Endothelial cell of umbilical vein (primary cell): Measurements from ENCODE around the gene CDH15. TPM values are rescaled to one million over a fixed set of nuclear protein-coding genes. Genes with fewer than 3 reads are reported as not detected.

Experiments used
- BruUV-seq: library from RNA; stranded (reverse); fragments of 400-500 nt; replicated peaks from 2 replicates; lab custom pipeline; 2021; lab: Mats Ljungman, UMichigan
- CTCF ChIA-PET: fragments of 300-600, 350-600 bp; sonication (Branson Sonifier 250); formaldehyde crosslinking; loops from one replicate; lab custom pipeline; 2021; ENCODE audit warnings: antibody characterized with exemption, inconsistent platforms; lab: Charles Lee
- POLR2A ChIA-PET: fragments of 300-600, 350-600 bp; sonication (Branson Sonifier 250); formaldehyde crosslinking; loops from one replicate; lab custom pipeline; 2021; ENCODE audit warnings: antibody characterized with exemption, inconsistent platforms; lab: Charles Lee
- DNase-seq: peaks from one replicate; pipeline ENCODE4 v3.0.0-alpha.2; 2011; ENCODE audit warnings: low read depth, low spot score
- FAIRE-seq: peaks from 2 replicates; lab custom pipeline; 2011; peaks lifted over from hg19 to GRCh38; lab: Jason Lieb, UNC
- H2AFZ ChIP-seq: 2 replicates; pipeline ENCODE4 v1.6.0; 2012; ENCODE audit warnings: low read depth, low read length, control low read depth, inconsistent platforms
- H3K27ac ChIP-seq: 2 replicates; pipeline ENCODE4 v1.5.1; 2011; ENCODE audit warnings: low read depth, mild to moderate bottlenecking, control low read depth, low read length, moderate library complexity; ENCODE audit not compliant: insufficient read depth
- H3K27me3 ChIP-seq, 2 experiments: 2 replicates each; pipeline versions ENCODE4 v1.6.0 to v1.6.1; 2011; ENCODE audit warnings: low read length in 2 of 2, mixed read lengths in 1 of 2; ENCODE audit not compliant: control insufficient read depth in 2 of 2, insufficient read depth in 2 of 2
- H3K36me3 ChIP-seq, 2 experiments: 2 replicates in 1 of 2; 3 replicates in 1 of 2; pipeline ENCODE4 v1.5.1; 2011; ENCODE audit warnings: low read length in 2 of 2, mild to moderate bottlenecking in 1 of 2, moderate library complexity in 1 of 2; ENCODE audit not compliant: control insufficient read depth in 2 of 2, insufficient read depth in 2 of 2; ENCODE audit errors: extremely low read depth in 1 of 2
- H3K4me1 ChIP-seq: 3 replicates; pipeline ENCODE4 v1.5.1; 2011; ENCODE audit warnings: mild to moderate bottlenecking, low read length; ENCODE audit not compliant: control insufficient read depth, insufficient read depth; ENCODE audit errors: extremely low read depth
- H3K4me2 ChIP-seq: 2 replicates; pipeline ENCODE4 v1.6.1; 2011; ENCODE audit warnings: low read length, control low read depth, mixed read lengths; ENCODE audit not compliant: insufficient read depth
- H3K4me3 ChIP-seq, 3 experiments: fragments of 200-600 bp in 1 of 3; sonication (generic), shearing (Covaris generic) in 1 of 3; replicated peaks in 1 of 3; 2 replicates each; pipeline ENCODE4 v1.5.1; 2011 to 2016; ENCODE audit warnings: control low read depth in 3 of 3, low read length in 3 of 3, mild to moderate bottlenecking in 2 of 3, inconsistent platforms in 1 of 3, low read depth in 1 of 3, moderate library complexity in 1 of 3; ENCODE audit not compliant: insufficient read depth in 1 of 3
- H3K79me2 ChIP-seq: 2 replicates; pipeline ENCODE4 v1.6.0; 2012; ENCODE audit warnings: low read length, inconsistent platforms; ENCODE audit not compliant: control insufficient read depth, insufficient read depth
- H3K9ac ChIP-seq: replicated peaks from 2 replicates; pipeline ENCODE3; 2011; ENCODE audit warnings: low read length, control low read depth; ENCODE audit not compliant: insufficient read depth; ENCODE audit errors: extremely low read depth
- H3K9me1 ChIP-seq: replicated peaks from 3 replicates; pipeline ENCODE4 v1.6.0; 2011; ENCODE audit warnings: mild to moderate bottlenecking, low read length; ENCODE audit not compliant: control insufficient read depth, insufficient read depth; ENCODE audit errors: extremely low read depth
- H3K9me3 ChIP-seq: replicated peaks from 2 replicates; pipeline ENCODE4 v1.5.1; 2012; ENCODE audit warnings: low read length, inconsistent platforms; ENCODE audit not compliant: control insufficient read depth, insufficient read depth
- H4K20me1 ChIP-seq: replicated peaks from 2 replicates; pipeline ENCODE3; 2011; ENCODE audit warnings: mild to moderate bottlenecking, low read length; ENCODE audit not compliant: control insufficient read depth, insufficient read depth; ENCODE audit errors: extremely low read depth
- EZH2 ChIP-seq: IDR thresholded peaks from 2 replicates; pipeline ENCODE4 v1.6.1; 2012; ENCODE audit warnings: borderline replicate concordance, low read depth, mild to moderate bottlenecking, moderate library complexity, low read length, inconsistent platforms; ENCODE audit not compliant: severe bottlenecking
- FOS ChIP-seq: IDR thresholded peaks from 2 replicates; pipeline ENCODE4 v1.6.1; 2011; ENCODE audit warnings: mild to moderate bottlenecking, low read length, moderate library complexity, borderline replicate concordance; ENCODE audit not compliant: insufficient read depth
- GATA2 ChIP-seq: IDR thresholded peaks from 2 replicates; pipeline ENCODE4 v1.7.0; 2011; ENCODE audit warnings: low read depth, mild to moderate bottlenecking, moderate library complexity, mixed read lengths, low read length; ENCODE audit not compliant: insufficient read length, insufficient read depth
- JUN ChIP-seq: IDR thresholded peaks from 2 replicates; pipeline ENCODE4 v1.6.1; 2011; ENCODE audit warnings: borderline replicate concordance, low read depth; ENCODE audit not compliant: insufficient read length, insufficient read depth
- MYC ChIP-seq: IDR thresholded peaks from one replicate; pipeline ENCODE4 v1.6.1; 2011; ENCODE audit warnings: mild to moderate bottlenecking, low read depth, low read length
- POLR2A ChIP-seq: IDR thresholded peaks from 2 replicates; pipeline ENCODE4 v1.6.1; 2012; ENCODE audit warnings: low read depth, mild to moderate bottlenecking, control low read depth, low read length
- POLR2AphosphoS5 ChIP-seq: IDR thresholded peaks from 2 replicates; pipeline ENCODE4 v1.6.1; 2012; ENCODE audit warnings: low read depth, mild to moderate bottlenecking, control low read depth, low read length, moderate library complexity; ENCODE audit not compliant: insufficient read depth
- dilution Hi-C: fragments of 300-500 bp; cut with MboI; formaldehyde crosslinking; loops from one replicate; pipeline ENCODE4 v1.15.0; 2019; ENCODE audit warnings: low sequenced_read_pairs; ENCODE audit not compliant: extremely low pct_ligation_motif_present
- intact Hi-C: fragments of 100-400 bp; cut with micrococcal nuclease; formaldehyde crosslinking; loops from one replicate; pipeline ENCODE4 v1.10.0; 2022
- polyA plus RNA-seq, 4 experiments: library from polyadenylated mRNA; depleted of rRNA in 3 of 4; stranded (reverse) in 3 of 4; unstranded in 1 of 4; fragments of >200 nt; gene quantifications; 2 replicates each; pipeline versions ENCODE4 v1.2.1 to v1.2.3, GENCODE V29; 2011 to 2012; ENCODE audit warnings: missing spikeins in 1 of 4
- total RNA-seq: library from RNA; stranded (reverse); gene quantifications from 2 replicates; pipeline ENCODE4 v1.2.3, GENCODE V29; 2021
- TF ChIP-seq, protein P1 (sequence below): IDR thresholded peaks from 2 replicates; pipeline ENCODE4 v1.6.1; 2011; ENCODE audit not compliant: insufficient read depth, insufficient read length
- TF ChIP-seq, protein P2 (sequence below), 2 donors: IDR thresholded peaks; 1 replicate in 1 of 2; 2 replicates in 1 of 2; pipeline ENCODE4 v1.5.1; 2011; ENCODE audit warnings: low read length in 2 of 2, mild to moderate bottlenecking in 2 of 2, moderate library complexity in 2 of 2, control low read depth in 1 of 2, inconsistent platforms in 1 of 2, low read depth in 1 of 2; ENCODE audit not compliant: insufficient read depth in 1 of 2; ENCODE audit errors: extremely low read depth in 1 of 2

The CDH15 gene
- total and polyA plus RNA-seq, 2 donors (not counting 3 experiments of a cell fraction or from before 2014, with no cell fraction given): 0.44 TPM; not detected in 1

DNA sequence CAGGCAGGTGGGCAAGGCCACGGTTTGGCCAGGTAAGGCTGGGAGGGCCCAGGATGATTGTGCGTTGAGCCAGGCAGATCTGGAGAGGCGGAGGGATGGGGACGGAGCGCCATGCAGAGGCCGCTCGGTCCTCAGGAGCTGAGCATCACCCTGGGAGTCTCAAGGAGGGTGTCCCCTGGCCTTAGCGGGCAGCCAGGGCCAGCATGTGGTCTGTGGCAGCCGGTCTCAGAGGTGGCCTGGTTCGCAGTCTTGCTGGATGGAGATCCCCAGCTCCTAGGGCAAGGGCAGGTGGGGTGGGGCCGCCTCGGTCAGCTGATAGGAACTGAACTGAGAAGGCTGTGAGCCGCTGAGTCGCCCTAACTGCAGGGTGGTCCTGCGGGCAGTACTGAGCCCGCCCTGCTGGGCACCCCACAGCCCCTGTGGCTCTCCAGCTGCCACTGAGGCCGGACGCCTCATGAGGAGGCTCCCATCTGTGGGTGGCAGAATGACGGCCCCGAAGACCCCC is 11.6 kb upstream of the CDH15 start:
- Histone ChIP-seq H2AFZ (no peak overlapping the region), H3K27ac (no peak overlapping the region), H3K79me2 (no peaks in the 10 kb centered on the region), H3K4me1 (no peaks in the 10 kb centered on the region), H3K36me3 (no peaks in the 10 kb centered on the region), H3K9me3 (no peaks in the 10 kb centered on the region), H3K4me2 (no peak overlapping the region), H3K9me1 (no peaks in the 10 kb centered on the region), H3K4me3 (no peak overlapping the region), H4K20me1 (no peaks in the 10 kb centered on the region), H3K9ac (no peak overlapping the region), H3K27me3 (no peaks in the 10 kb centered on the region)
- BruUV-seq: no TSS peak
- TF ChIP-seq MYC (no peak), EZH2 (no peak), GATA2 (no peak), FOS (no peak), JUN (no peak), POLR2A (no peak), POLR2AphosphoS5 (no peak)
- TF ChIP-seq, protein P1, sequence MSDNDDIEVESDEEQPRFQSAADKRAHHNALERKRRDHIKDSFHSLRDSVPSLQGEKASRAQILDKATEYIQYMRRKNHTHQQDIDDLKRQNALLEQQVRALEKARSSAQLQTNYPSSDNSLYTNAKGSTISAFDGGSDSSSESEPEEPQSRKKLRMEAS: no peak
- TF ChIP-seq, protein P2, sequence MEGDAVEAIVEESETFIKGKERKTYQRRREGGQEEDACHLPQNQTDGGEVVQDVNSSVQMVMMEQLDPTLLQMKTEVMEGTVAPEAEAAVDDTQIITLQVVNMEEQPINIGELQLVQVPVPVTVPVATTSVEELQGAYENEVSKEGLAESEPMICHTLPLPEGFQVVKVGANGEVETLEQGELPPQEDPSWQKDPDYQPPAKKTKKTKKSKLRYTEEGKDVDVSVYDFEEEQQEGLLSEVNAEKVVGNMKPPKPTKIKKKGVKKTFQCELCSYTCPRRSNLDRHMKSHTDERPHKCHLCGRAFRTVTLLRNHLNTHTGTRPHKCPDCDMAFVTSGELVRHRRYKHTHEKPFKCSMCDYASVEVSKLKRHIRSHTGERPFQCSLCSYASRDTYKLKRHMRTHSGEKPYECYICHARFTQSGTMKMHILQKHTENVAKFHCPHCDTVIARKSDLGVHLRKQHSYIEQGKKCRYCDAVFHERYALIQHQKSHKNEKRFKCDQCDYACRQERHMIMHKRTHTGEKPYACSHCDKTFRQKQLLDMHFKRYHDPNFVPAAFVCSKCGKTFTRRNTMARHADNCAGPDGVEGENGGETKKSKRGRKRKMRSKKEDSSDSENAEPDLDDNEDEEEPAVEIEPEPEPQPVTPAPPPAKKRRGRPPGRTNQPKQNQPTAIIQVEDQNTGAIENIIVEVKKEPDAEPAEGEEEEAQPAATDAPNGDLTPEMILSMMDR (IDR thresholded peaks at IDR 0.05; ENCODE audit: extremely low read depth in 1 of 2, insufficient read depth in 1 of 2, low read depth in 1 of 2, low read length in 2 of 2): no peak
- intact Hi-C loops: no loop called here
- ChIA-PET CTCF (no interaction called here), POLR2A (no interaction called here)
- FAIRE-seq (no peak), DNase-seq (no peak)
- dilution Hi-C loops: no loop called here
